Measurements from ENCODE around the gene OS9. TPM values are rescaled to one million over a fixed set of nuclear protein-coding genes. Genes with fewer than 3 reads are reported as not detected.
A peak's percentile ranks its signal among the peaks of the same experiment; 100 is the strongest.

Gene OS9
- total and polyA plus RNA-seq, 9 of the 15 experiments (the other 6 are each of a cell fraction or from before 2014, with no cell fraction given): 4.6 to 105 (median 89.5) TPM

DNA sequence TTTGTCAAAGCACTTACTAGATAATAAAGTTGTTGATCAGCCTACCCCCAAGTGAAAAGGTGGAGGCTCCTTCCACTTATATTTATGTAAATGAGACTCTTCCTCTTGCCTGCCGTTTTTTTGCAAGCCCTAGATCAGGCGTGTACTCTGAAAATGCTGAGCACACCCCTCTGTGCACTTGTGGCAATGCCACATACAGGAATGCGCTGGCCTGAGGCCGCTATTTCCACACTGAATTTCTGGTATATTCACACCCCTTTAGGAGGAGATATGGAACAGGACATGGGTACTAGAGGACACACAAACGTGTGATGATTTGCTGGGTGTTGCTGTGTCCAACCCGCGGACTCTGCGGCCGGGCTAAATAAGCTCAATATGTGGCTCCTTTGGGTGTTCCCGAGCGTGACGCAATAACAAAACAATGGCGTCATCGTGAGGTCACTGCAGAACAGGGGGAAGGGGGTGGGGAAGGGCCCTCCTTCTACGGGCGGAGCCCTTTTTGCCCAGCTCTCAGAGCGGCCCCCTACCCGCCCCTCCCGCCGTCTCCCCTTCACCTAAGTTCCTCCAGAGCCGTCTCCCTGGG is 50.4 kb downstream of the OS9 start:
- ATAC-seq: peak; percentile 57
- H3K9me1 ChIP-seq (ENCODE audit: control insufficient read depth, insufficient read depth, low read length): no peaks in the 10 kb centered on the region
- WGBS (ENCODE audit: insufficient coverage, low coverage, missing lambda C conversion rate): 26% methylated on average over 21 of the region's 21 CpGs
- H4K20me1 ChIP-seq (replicated peaks; ENCODE audit: control insufficient read depth, insufficient read depth, low read length): no peaks in the 10 kb centered on the region
- H3K79me2 ChIP-seq (ENCODE audit: control insufficient read depth, insufficient read depth, low read length): peaks cover 13% of the 10 kb centered on the region
- no TSS peak for BruUV-seq (replicated peaks)
- CTCF ChIA-PET (ENCODE audit: low intra/inter-chr PET ratio): no interaction called here
- in situ Hi-C loops (cut with MboI): loop anchor here (10.0 kb wide), 1 partner anchor 429 kb away; no protein-coding TSS in a partner anchor
- POLR2A ChIA-PET: interaction anchor here (0.6 to 2.5 kb wide), 15 partner anchors 9 to 229 kb away, joined by 3 to 15 read pairs (median 4); partner anchors contain the start of genes CYP27B1, DDIT3, EEF1AKMT3 and METTL1
- H3K27me3 ChIP-seq (ENCODE audit: control insufficient read depth in 2 of 2, insufficient read depth in 2 of 2, low read length in 2 of 2): peaks cover 0 to 10% of the 10 kb centered on the region in 2 experiments; a peak in 2 of 5 replicates
- no peak for FAIRE-seq
- no peaks in the 10 kb centered on the region for H3K9me3 ChIP-seq (replicated peaks; ENCODE audit: control insufficient read depth, insufficient read depth, low read depth, low read length)
- H3K4me2 ChIP-seq (ENCODE audit: insufficient read depth, low read length): peak overlapping the region; percentile 88
- peak overlapping the region; percentile 59 for H3K4me3 ChIP-seq
- peaks cover 7 to 13% of the 10 kb centered on the region in 2 experiments; a peak in 3 of 5 replicates for H3K4me1 ChIP-seq (replicated peaks in 1 of 2; ENCODE audit: control insufficient read depth in 2 of 2, insufficient read depth in 2 of 2, low read length in 2 of 2)
- peak overlapping the region; percentile 90 for H2AFZ ChIP-seq (ENCODE audit: low read depth, low read length)
- intact Hi-C loops (cut with micrococcal nuclease): no loop called here
- peak; percentile 83 to 88 (median 88) for DNase-seq (ENCODE audit: extremely low read depth in 1 of 4, low spot score in 3 of 4)
- H3K36me3 ChIP-seq (ENCODE audit: control insufficient read depth, insufficient read depth, low read length): peaks cover 34% of the 10 kb centered on the region
- peak overlapping the region; percentile 84 for H3K27ac ChIP-seq (ENCODE audit: extremely low read depth, low read depth, low read length)
- peak overlapping the region; percentile 88 to 95 for H3K9ac ChIP-seq (ENCODE audit: insufficient read depth in 1 of 2, low read depth in 2 of 2, low read length in 2 of 2)
- TF ChIP-seq, protein P1, sequence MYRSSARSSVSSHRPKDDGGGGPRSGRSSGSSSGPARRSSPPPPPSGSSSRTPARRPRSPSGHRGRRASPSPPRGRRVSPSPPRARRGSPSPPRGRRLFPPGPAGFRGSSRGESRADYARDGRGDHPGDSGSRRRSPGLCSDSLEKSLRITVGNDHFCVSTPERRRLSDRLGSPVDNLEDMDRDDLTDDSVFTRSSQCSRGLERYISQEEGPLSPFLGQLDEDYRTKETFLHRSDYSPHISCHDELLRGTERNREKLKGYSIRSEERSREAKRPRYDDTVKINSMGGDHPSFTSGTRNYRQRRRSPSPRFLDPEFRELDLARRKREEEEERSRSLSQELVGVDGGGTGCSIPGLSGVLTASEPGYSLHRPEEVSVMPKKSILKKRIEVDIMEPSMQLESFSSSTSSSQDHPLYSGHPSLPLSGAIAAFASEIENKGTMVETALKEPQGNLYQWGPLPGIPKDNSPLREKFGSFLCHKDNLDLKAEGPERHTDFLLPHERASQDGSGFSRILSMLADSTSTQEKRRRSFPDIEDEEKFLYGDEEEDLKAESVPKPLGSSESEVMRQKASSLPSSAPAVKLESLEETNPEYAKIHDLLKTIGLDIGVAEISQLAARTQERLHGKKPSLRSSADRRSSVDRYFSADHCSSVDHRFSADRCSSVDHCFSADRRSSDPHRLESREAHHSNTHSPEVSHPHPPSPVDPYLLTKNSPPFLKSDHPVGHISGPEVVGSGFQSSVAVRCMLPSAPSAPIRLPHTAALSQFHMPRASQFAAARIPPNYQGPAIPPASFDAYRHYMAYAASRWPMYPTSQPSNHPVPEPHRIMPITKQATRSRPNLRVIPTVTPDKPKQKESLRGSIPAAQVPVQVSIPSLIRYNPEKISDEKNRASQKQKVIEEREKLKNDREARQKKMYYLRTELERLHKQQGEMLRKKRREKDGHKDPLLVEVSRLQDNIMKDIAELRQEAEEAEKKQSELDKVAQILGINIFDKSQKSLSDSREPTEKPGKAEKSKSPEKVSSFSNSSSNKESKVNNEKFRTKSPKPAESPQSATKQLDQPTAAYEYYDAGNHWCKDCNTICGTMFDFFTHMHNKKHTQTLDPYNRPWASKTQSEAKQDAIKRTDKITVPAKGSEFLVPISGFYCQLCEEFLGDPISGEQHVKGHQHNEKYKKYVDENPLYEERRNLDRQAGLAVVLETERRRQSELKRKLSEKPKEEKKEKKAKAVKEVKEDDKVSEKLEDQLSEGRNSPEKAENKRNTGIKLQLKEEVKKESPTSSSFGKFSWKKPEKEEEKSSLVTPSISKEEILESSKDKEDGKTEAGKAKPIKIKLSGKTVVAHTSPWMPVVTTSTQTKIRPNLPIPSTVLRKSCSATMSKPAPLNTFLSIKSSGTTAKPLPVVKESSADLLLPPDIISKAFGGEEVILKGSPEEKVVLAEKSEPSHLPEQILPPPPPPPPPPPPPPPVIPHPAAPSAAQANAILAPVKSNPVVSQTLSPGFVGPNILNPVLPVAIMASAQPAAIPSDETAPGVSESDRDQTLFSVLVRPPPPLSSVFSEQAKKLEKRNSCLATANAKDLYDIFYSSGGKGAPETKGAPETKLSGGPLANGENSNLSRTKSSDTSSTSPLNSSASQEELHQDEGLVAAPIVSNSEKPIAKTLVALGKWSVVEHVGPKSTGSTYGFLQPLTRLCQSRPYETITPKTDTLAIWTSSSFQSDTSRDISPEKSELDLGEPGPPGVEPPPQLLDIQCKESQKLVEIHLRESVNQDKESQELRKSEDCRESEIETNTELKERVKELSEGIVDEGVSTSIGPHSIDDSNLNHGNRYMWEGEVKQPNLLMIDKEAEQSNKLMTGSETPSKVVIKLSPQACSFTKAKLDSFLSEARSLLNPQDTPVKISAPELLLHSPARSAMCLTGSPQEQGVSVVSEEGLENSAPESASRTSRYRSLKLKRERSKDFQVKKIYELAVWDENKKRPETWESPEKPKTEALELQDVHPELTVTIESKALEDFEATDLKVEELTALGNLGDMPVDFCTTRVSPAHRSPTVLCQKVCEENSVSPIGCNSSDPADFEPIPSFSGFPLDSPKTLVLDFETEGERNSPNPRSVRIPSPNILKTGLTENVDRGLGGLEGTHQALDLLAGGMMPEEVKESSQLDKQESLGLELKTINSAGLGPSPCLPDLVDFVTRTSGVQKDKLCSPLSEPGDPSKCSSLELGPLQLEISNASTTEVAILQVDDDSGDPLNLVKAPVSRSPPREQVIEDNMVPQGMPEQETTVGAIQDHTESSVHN (IDR thresholded peaks at IDR 0.05; ENCODE audit: borderline replicate concordance in 1 of 2, low read depth in 1 of 2): 0 out of 4 replicates have a peak, but pooled peaks of 1 of the 2 experiments have one; percentile 24
- TF ChIP-seq POLR2AphosphoS5 (IDR thresholded peaks at IDR 0.05; ENCODE audit: control insufficient read depth, insufficient read depth, low read depth, low read length): no peak
- peak; percentile 99 for TF ChIP-seq CREB1 (IDR thresholded peaks at IDR 0.05)
- TF ChIP-seq CREB1 (CRISPR knock-in tag; IDR thresholded peaks at IDR 0.05): peak; percentile 97
- TF ChIP-seq TOE1 (IDR thresholded peaks at IDR 0.05; ENCODE audit: borderline replicate concordance): no peak
- TF ChIP-seq TOE1 (CRISPR knock-in tag; IDR thresholded peaks at IDR 0.05; ENCODE audit: borderline replicate concordance, low read depth): peak; percentile 91; the same call in 1 of the 2 replicates
- TF ChIP-seq NBN (IDR thresholded peaks at IDR 0.05; ENCODE audit: low read depth): peak; percentile 95
- TF ChIP-seq SIN3B (IDR thresholded peaks at IDR 0.05; ENCODE audit: low read depth): no peak
- TF ChIP-seq, protein P2, sequence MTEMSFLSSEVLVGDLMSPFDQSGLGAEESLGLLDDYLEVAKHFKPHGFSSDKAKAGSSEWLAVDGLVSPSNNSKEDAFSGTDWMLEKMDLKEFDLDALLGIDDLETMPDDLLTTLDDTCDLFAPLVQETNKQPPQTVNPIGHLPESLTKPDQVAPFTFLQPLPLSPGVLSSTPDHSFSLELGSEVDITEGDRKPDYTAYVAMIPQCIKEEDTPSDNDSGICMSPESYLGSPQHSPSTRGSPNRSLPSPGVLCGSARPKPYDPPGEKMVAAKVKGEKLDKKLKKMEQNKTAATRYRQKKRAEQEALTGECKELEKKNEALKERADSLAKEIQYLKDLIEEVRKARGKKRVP (CRISPR knock-in tag; IDR thresholded peaks at IDR 0.05): peak; percentile 57; the same call in 1 of the 2 replicates
- TF ChIP-seq ZBTB7A (IDR thresholded peaks at IDR 0.05; ENCODE audit: borderline replicate concordance, control insufficient read depth, low read depth, low read length): no peak
- TF ChIP-seq TAF9B (IDR thresholded peaks at IDR 0.05; ENCODE audit: partially characterized antibody): no peak
